Measurements from ENCODE around the gene NCKAP5. TPM values are rescaled to one million over a fixed set of nuclear protein-coding genes. Genes with fewer than 3 reads are reported as not detected.

NCKAP5 gene
- total and polyA plus RNA-seq, 2 experiments from 2014 or later = 2.2 to 5.5 TPM

GRCh38 chr2:133098787-133099186 lies 469.5 kb downstream of the NCKAP5 start:
- H3K4me1 ChIP-seq (ENCODE audit: insufficient read depth) = no peaks in the 10 kb centered on the region
- no peak overlapping the region for H2AFZ ChIP-seq
- H3K4me3 ChIP-seq = no peak overlapping the region
- no peak for DNase-seq (ENCODE audit: low spot score)
- TF ChIP-seq EZH2 (IDR thresholded peaks at IDR 0.05; ENCODE audit: borderline replicate concordance) (no peak), CTCF (IDR thresholded peaks at IDR 0.05; ENCODE audit: poor library complexity) (no peak), EZH2phosphoT487 (IDR thresholded peaks at IDR 0.05; ENCODE audit: low read depth, severe bottlenecking, unreplicated experiment) (no peak)
- no peaks in the 10 kb centered on the region for H3K9me2 ChIP-seq (replicated peaks; ENCODE audit: insufficient read depth)
- H3K9me3 ChIP-seq (ENCODE audit: low read depth) = no peaks in the 10 kb centered on the region
- H3K27me3 ChIP-seq = no peaks in the 10 kb centered on the region
- no peak overlapping the region for H3K4me2 ChIP-seq
- H3K79me2 ChIP-seq = no peaks in the 10 kb centered on the region
- 92% methylated on average over 1 of the region's 1 CpG for WGBS (ENCODE audit: low lambda C conversion rate, missing lambda C conversion rate)
- H3K27ac ChIP-seq = no peak overlapping the region
- H3K36me3 ChIP-seq (replicated peaks; ENCODE audit: insufficient read depth, low read depth) = no peaks in the 10 kb centered on the region
- H4K20me1 ChIP-seq (ENCODE audit: insufficient read depth, poor library complexity, severe bottlenecking) = no peaks in the 10 kb centered on the region

- no peak overlapping the region for H2AFZ ChIP-seq
- no peaks in the 10 kb centered on the region for H4K20me1 ChIP-seq (ENCODE audit: insufficient read depth, poor library complexity, severe bottlenecking)
- H3K4me2 ChIP-seq = no peak overlapping the region
- no peak overlapping the region for H3K27ac ChIP-seq
- H3K4me1 ChIP-seq (ENCODE audit: insufficient read depth) = no peaks in the 10 kb centered on the region
- no peak overlapping the region for H3K4me3 ChIP-seq
- H3K79me2 ChIP-seq = no peaks in the 10 kb centered on the region
- 87% methylated on average over 3 of the region's 3 CpGs for WGBS (ENCODE audit: low lambda C conversion rate, missing lambda C conversion rate)
- DNase-seq (ENCODE audit: low spot score) = no peak
- H3K9me3 ChIP-seq (ENCODE audit: low read depth) = no peaks in the 10 kb centered on the region
- H3K36me3 ChIP-seq (replicated peaks; ENCODE audit: insufficient read depth, low read depth) = no peaks in the 10 kb centered on the region
- no peaks in the 10 kb centered on the region for H3K9me2 ChIP-seq (replicated peaks; ENCODE audit: insufficient read depth)
- no peak for TF ChIP-seq CTCF (IDR thresholded peaks at IDR 0.05; ENCODE audit: poor library complexity)
- TF ChIP-seq EZH2phosphoT487 (IDR thresholded peaks at IDR 0.05; ENCODE audit: low read depth, severe bottlenecking, unreplicated experiment) = no peak
- no peak for TF ChIP-seq EZH2 (IDR thresholded peaks at IDR 0.05; ENCODE audit: borderline replicate concordance)
- no peaks in the 10 kb centered on the region for H3K27me3 ChIP-seq
Measured at GRCh38 chr2:133097666-133098065, 470.6 kb downstream of the NCKAP5 start.

DNA sequence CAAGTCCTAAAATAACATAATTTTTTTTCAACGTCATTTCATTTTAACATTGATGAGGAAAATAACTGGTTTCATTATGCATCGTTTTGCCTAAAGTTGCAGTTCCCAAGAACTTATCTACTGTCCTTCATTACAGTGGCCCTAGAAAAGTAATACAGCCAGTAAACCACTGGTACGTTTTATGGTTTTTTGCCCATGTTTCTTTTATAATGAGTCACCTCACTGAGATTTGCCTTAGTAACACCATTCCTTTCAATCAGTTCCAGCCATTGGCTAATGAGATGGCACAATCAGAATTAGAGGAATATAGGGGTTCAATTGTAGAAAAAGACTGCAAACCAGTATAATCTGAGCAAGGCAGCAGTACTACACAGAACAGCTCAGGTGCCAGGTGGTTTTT lies 475.7 kb downstream of the NCKAP5 start:
- H3K9me3 ChIP-seq (ENCODE audit: low read depth) = no peaks in the 10 kb centered on the region
- H3K36me3 ChIP-seq (replicated peaks; ENCODE audit: insufficient read depth, low read depth) = no peaks in the 10 kb centered on the region
- H3K27ac ChIP-seq = no peak overlapping the region
- H3K4me3 ChIP-seq = no peak overlapping the region
- H3K4me1 ChIP-seq (ENCODE audit: insufficient read depth) = no peaks in the 10 kb centered on the region
- H2AFZ ChIP-seq = no peak overlapping the region
- no peaks in the 10 kb centered on the region for H3K27me3 ChIP-seq
- WGBS (ENCODE audit: low lambda C conversion rate, missing lambda C conversion rate) = 87% methylated on average over 3 of the region's 3 CpGs
- no peak overlapping the region for H3K4me2 ChIP-seq
- TF ChIP-seq EZH2phosphoT487 (IDR thresholded peaks at IDR 0.05; ENCODE audit: low read depth, severe bottlenecking, unreplicated experiment) (no peak), EZH2 (IDR thresholded peaks at IDR 0.05; ENCODE audit: borderline replicate concordance) (no peak), CTCF (IDR thresholded peaks at IDR 0.05; ENCODE audit: poor library complexity) (no peak)
- H3K9me2 ChIP-seq (replicated peaks; ENCODE audit: insufficient read depth) = no peaks in the 10 kb centered on the region
- DNase-seq (ENCODE audit: low spot score) = no peak
- no peaks in the 10 kb centered on the region for H3K79me2 ChIP-seq
- no peaks in the 10 kb centered on the region for H4K20me1 ChIP-seq (ENCODE audit: insufficient read depth, poor library complexity, severe bottlenecking)

- Histone ChIP-seq H3K27ac (no peak overlapping the region), H3K27me3 (no peaks in the 10 kb centered on the region), H3K36me3 (replicated peaks; ENCODE audit: insufficient read depth, low read depth) (no peaks in the 10 kb centered on the region), H3K4me1 (ENCODE audit: insufficient read depth) (no peaks in the 10 kb centered on the region), H3K9me2 (replicated peaks; ENCODE audit: insufficient read depth) (no peaks in the 10 kb centered on the region), H3K79me2 (no peaks in the 10 kb centered on the region), H3K9me3 (ENCODE audit: low read depth) (no peaks in the 10 kb centered on the region), H3K4me3 (no peak overlapping the region), H4K20me1 (ENCODE audit: insufficient read depth, poor library complexity, severe bottlenecking) (no peaks in the 10 kb centered on the region), H2AFZ (no peak overlapping the region), H3K4me2 (no peak overlapping the region)
- no peak for TF ChIP-seq CTCF (IDR thresholded peaks at IDR 0.05; ENCODE audit: poor library complexity)
- TF ChIP-seq EZH2 (IDR thresholded peaks at IDR 0.05; ENCODE audit: borderline replicate concordance) = no peak
- no peak for TF ChIP-seq EZH2phosphoT487 (IDR thresholded peaks at IDR 0.05; ENCODE audit: low read depth, severe bottlenecking, unreplicated experiment)
- 84% methylated on average over 2 of the region's 2 CpGs for WGBS (ENCODE audit: low lambda C conversion rate, missing lambda C conversion rate)
- DNase-seq (ENCODE audit: low spot score) = no peak
Measured at GRCh38 chr2:133090358-133090757, 477.9 kb downstream of the NCKAP5 start.
